ENCODE measurements around the gene LILRA5.

GRCh38 chr19:54319049-54319448 lies 6.1 kb upstream of the LILRA5 start:
- TF ChIP-seq TAF1 (IDR thresholded peaks at IDR 0.05; ENCODE audit: low read depth): no peak
- TF ChIP-seq TEAD4 (IDR thresholded peaks at IDR 0.05): no peak
- TF ChIP-seq EP300 (IDR thresholded peaks at IDR 0.05; ENCODE audit: borderline replicate concordance): no peak
- no peak for TF ChIP-seq MAX (IDR thresholded peaks at IDR 0.05)
- TF ChIP-seq USF1 (IDR thresholded peaks at IDR 0.05): no peak
- no peak for TF ChIP-seq REST (IDR thresholded peaks at IDR 0.05; ENCODE audit: low read depth)
- no peak for TF ChIP-seq ZBTB7A (IDR thresholded peaks at IDR 0.05; ENCODE audit: low read depth)

All from Ishikawa (cell line).